GM23338 (cell line): ENCODE results near the gene CDK5.

Experiments
- CREB1 ChIP-seq: fragments of 250-450 bp; sonication (Bioruptor Pico); IDR thresholded peaks from 2 replicates; pipeline ENCODE4 v1.5.0; 2020; ENCODE audit warnings: low read depth, mild to moderate bottlenecking, moderate library complexity
- CTCF ChIP-seq, 2 experiments: fragments of 200-600 bp in 1 of 2; sonication (generic) in 1 of 2; conservative IDR thresholded peaks; 2 replicates each; pipeline versions ENCODE4 v1.5.1 to v1.6.1; 2016 to 2017; ENCODE audit warnings: antibody characterized with exemption in 2 of 2, low read depth in 2 of 2, mild to moderate bottlenecking in 2 of 2, moderate library complexity in 1 of 2
- ETS1 ChIP-seq: IDR thresholded peaks from 2 replicates; pipeline ENCODE4 v1.6.1; 2016; ENCODE audit warnings: antibody characterized with exemption
- EZH2 ChIP-seq: fragments of 200-600 bp; sonication (generic); IDR thresholded peaks from one replicate; pipeline ENCODE4 v1.8.0; 2017; ENCODE audit warnings: antibody characterized with exemption, mild to moderate bottlenecking, low read depth; ENCODE audit not compliant: unreplicated experiment
- EZH2phosphoT487 ChIP-seq: fragments of 200-600 bp; sonication (generic); IDR thresholded peaks from one replicate; pipeline ENCODE4 v1.8.1; 2018; ENCODE audit warnings: antibody characterized with exemption; ENCODE audit not compliant: unreplicated experiment
- JUNB ChIP-seq: IDR thresholded peaks from one replicate; pipeline ENCODE4 v1.6.1; 2016; ENCODE audit warnings: antibody characterized with exemption; ENCODE audit not compliant: unreplicated experiment
- NANOG ChIP-seq: IDR thresholded peaks from 2 replicates; pipeline ENCODE4 v1.6.1; 2016; ENCODE audit warnings: antibody characterized with exemption, borderline replicate concordance
- POLR2AphosphoS5 ChIP-seq: IDR thresholded peaks from 2 replicates; pipeline ENCODE4 v1.6.1; 2016; ENCODE audit warnings: antibody characterized with exemption, low read depth
- REST ChIP-seq: IDR thresholded peaks from one replicate; pipeline ENCODE4 v1.6.1; 2018; ENCODE audit warnings: antibody characterized with exemption; ENCODE audit not compliant: unreplicated experiment
- STAT1 ChIP-seq: IDR thresholded peaks from one replicate; pipeline ENCODE4 v1.6.1; 2016; ENCODE audit warnings: antibody characterized with exemption; ENCODE audit not compliant: unreplicated experiment
- ZNF331 ChIP-seq: fragments of 250-450 bp; sonication (Bioruptor Pico); IDR thresholded peaks from 2 replicates; pipeline ENCODE4 v1.5.0; 2020; ENCODE audit warnings: low read depth, mild to moderate bottlenecking, moderate library complexity

- TF ChIP-seq CTCF (conservative IDR thresholded peaks at IDR 0.05; ENCODE audit: low read depth in 2 of 2) (no peak), EZH2phosphoT487 (no peak), EZH2 (no peak), REST (no peak), POLR2AphosphoS5 (no peak), ZNF331 (CRISPR knock-in tag) (no peak), ETS1 (no peak), CREB1 (no peak), STAT1 (no peak), JUNB (no peak), NANOG (no peak)
These were observed 12.3 kb upstream of the CDK5 start for GRCh38 chr7:151069841-151070573.
